Measurements from ENCODE around the gene CCDC51.

CCDC51 gene

DNA sequence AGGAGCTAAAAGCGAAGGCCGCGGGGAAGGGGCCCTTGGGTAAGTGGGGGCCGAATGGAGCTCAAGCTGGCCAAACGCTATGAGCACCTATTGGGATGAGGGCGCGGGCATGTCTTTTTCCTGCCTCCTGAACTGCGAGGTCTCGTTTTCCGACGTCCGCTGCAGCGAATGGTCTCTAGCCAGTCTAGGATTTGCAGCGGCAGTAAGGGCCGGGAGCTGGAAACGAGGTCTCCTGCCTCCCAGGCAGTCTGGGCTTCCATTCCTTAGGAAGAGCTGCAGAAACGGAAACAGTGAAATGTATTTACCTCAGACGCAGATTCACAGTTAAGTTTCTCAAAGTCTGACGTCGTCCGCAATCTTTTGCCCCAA, 655 bp upstream of the CCDC51 start:
- peak overlapping the region; percentile 89 to 96 for H3K4me3 ChIP-seq (replicated peaks in 1 of 2; ENCODE audit: low read depth in 2 of 2, low read length in 2 of 2)
- DNase-seq (ENCODE audit: low read depth in 2 of 2) = peak; percentile 36 to 39
- TF ChIP-seq, protein P1, sequence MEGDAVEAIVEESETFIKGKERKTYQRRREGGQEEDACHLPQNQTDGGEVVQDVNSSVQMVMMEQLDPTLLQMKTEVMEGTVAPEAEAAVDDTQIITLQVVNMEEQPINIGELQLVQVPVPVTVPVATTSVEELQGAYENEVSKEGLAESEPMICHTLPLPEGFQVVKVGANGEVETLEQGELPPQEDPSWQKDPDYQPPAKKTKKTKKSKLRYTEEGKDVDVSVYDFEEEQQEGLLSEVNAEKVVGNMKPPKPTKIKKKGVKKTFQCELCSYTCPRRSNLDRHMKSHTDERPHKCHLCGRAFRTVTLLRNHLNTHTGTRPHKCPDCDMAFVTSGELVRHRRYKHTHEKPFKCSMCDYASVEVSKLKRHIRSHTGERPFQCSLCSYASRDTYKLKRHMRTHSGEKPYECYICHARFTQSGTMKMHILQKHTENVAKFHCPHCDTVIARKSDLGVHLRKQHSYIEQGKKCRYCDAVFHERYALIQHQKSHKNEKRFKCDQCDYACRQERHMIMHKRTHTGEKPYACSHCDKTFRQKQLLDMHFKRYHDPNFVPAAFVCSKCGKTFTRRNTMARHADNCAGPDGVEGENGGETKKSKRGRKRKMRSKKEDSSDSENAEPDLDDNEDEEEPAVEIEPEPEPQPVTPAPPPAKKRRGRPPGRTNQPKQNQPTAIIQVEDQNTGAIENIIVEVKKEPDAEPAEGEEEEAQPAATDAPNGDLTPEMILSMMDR (IDR thresholded peaks at IDR 0.05; ENCODE audit: low read depth, low read length) = no peak

GRCh38 chr3:48437812-48438211, 2.1 kb downstream of the CCDC51 start:
- no peak overlapping the region for H3K4me3 ChIP-seq (replicated peaks in 1 of 2; ENCODE audit: low read depth in 2 of 2, low read length in 2 of 2)
- DNase-seq (ENCODE audit: low read depth in 2 of 2) = no peak
- TF ChIP-seq, protein P1 (IDR thresholded peaks at IDR 0.05; ENCODE audit: low read depth, low read length) = no peak

- H3K4me3 ChIP-seq (replicated peaks in 1 of 2; ENCODE audit: low read depth in 2 of 2, low read length in 2 of 2) = no peak overlapping the region
- TF ChIP-seq, protein P1 (IDR thresholded peaks at IDR 0.05; ENCODE audit: low read depth, low read length) = no peak
- DNase-seq (ENCODE audit: low read depth in 2 of 2) = no peak
Observed at GRCh38 chr3:48436855-48437254, 3.1 kb downstream of the CCDC51 start.

- TF ChIP-seq, protein P1 (IDR thresholded peaks at IDR 0.05; ENCODE audit: low read depth, low read length) = no peak
- DNase-seq (ENCODE audit: low read depth in 2 of 2) = no peak
- no peak overlapping the region for H3K4me3 ChIP-seq (replicated peaks in 1 of 2; ENCODE audit: low read depth in 2 of 2, low read length in 2 of 2)
Observed at GRCh38 chr3:48436477-48436787, 3.5 kb downstream of the CCDC51 start.

DNA sequence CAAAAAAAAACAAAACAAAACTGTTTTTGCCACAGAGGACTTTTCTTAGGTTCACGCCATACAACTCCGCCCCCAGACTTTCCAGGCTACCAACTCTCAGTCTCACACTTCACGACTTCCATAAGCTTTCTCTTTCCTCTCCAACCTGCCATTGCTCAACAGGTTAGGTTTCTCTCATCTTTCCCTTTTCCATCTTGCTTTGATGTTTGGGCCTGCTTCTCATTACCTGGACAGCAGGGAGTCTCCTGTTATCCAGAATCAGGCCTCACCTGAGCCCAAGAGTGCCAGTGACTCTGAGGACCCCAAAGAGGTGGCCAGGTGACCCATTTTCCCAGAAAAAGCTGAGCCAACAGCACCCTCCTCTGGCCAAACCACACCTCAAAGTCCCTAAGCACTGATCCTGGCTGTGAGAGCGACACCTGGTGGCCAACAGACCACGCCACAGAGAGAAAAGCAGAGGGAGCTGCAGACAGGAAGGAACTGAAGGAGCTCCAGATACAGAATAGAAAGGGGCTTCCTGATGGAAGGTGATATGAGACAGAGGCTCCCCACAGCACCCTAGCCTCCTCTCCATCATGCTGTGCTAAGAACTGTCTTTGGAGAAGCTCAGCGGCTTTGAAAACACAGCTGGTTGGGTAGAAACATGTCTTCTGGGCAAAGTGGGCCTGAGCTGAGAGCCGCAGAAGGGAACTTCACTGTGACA, 4.0 kb downstream of the CCDC51 start:
- peak; percentile 87 for DNase-seq (ENCODE audit: low read depth in 2 of 2)
- no peak overlapping the region for H3K4me3 ChIP-seq (replicated peaks in 1 of 2; ENCODE audit: low read depth in 2 of 2, low read length in 2 of 2)
- TF ChIP-seq, protein P1 (IDR thresholded peaks at IDR 0.05; ENCODE audit: low read depth, low read length) = peak; percentile 100

- DNase-seq (ENCODE audit: low read depth in 2 of 2) = no peak
- TF ChIP-seq, protein P1 (IDR thresholded peaks at IDR 0.05; ENCODE audit: low read depth, low read length) = no peak
- H3K4me3 ChIP-seq (replicated peaks in 1 of 2; ENCODE audit: low read depth in 2 of 2, low read length in 2 of 2) = no peak overlapping the region
Observed at GRCh38 chr3:48435223-48435595, 4.7 kb downstream of the CCDC51 start.
